ENCODE data around the gene GRID2. TPM values are rescaled to one million over a fixed set of nuclear protein-coding genes. Genes with fewer than 3 reads are reported as not detected.
"Not testable (repeated sequence)": the region's sequence is repeated elsewhere in the genome, so short reads cannot be mapped to it uniquely, and the experiment has no call there.

The GRID2 gene
- total RNA-seq, 2 donors from 2014 or later = not detected

DNA sequence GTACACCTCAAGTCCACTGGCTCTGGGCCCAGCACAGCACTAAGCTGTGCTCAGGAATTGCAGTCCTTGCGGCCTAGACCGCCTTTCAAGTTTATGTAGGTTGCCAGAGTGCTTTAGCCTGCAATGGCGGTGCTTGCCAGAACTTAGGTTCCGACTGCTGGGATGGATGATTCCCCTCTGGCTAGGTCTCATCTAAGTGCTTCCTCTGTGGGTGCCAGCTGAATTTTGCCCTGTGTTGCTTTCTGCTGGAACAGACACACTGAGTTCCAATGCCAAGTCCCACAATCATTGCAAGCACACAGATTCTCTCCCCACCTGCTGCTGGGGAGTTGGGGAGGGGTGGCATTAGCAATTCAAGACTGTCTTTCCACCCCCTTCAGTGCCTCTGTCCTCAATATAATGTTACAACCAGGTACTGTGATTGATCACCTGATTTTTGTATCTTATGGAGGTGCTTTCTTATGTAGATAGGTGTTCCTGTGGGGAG lies 129.5 kb downstream of the GRID2 start:
- DNase-seq = no peak
- intact Hi-C loops (cut with DNase I) = no loop called here
- no peak overlapping the region for H3K9ac ChIP-seq (ENCODE audit: low read depth in 2 of 2, low read length in 2 of 2)

DNA sequence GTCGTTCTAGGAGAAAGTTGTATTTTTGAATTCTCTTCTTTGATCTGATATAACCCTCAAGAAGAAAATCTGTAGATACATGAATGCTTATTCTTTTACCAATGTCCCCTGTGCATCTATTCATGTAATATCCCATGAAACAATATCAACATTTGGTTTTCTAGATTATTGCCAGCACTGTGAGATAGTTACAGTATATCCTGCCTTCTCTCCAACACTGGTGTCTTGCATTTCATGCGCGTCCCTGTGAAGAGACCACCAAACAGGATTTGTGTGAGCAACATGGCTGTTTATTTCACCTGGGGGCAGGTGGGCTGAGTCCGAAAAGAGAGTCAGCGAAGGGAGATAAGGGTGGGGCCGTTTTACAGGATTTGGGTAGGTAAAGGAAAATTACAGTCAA lies 135.0 kb downstream of the GRID2 start:
- H3K4me3 ChIP-seq; intact Hi-C loops (cut with DNase I); H3K9me3 ChIP-seq; H3K4me1 ChIP-seq; H3K9ac ChIP-seq (ENCODE audit: low read depth in 2 of 2, low read length in 2 of 2); H3K27me3 ChIP-seq; H3K36me3 ChIP-seq; DNase-seq; H3K27ac ChIP-seq: not testable (repeated sequence)

More for the DNA sequence above, 129.5 kb downstream of the GRID2 start:
- H3K4me3 ChIP-seq = no peak overlapping the region
- H3K27ac ChIP-seq = no peak overlapping the region
- no peaks in the 10 kb centered on the region for H3K27me3 ChIP-seq
- H3K4me1 ChIP-seq = no peaks in the 10 kb centered on the region
- H3K9me3 ChIP-seq = no peaks in the 10 kb centered on the region
- TF ChIP-seq, protein P1, sequence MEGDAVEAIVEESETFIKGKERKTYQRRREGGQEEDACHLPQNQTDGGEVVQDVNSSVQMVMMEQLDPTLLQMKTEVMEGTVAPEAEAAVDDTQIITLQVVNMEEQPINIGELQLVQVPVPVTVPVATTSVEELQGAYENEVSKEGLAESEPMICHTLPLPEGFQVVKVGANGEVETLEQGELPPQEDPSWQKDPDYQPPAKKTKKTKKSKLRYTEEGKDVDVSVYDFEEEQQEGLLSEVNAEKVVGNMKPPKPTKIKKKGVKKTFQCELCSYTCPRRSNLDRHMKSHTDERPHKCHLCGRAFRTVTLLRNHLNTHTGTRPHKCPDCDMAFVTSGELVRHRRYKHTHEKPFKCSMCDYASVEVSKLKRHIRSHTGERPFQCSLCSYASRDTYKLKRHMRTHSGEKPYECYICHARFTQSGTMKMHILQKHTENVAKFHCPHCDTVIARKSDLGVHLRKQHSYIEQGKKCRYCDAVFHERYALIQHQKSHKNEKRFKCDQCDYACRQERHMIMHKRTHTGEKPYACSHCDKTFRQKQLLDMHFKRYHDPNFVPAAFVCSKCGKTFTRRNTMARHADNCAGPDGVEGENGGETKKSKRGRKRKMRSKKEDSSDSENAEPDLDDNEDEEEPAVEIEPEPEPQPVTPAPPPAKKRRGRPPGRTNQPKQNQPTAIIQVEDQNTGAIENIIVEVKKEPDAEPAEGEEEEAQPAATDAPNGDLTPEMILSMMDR (IDR thresholded peaks at IDR 0.05) = no peak
- no peaks in the 10 kb centered on the region for H3K36me3 ChIP-seq

DNA sequence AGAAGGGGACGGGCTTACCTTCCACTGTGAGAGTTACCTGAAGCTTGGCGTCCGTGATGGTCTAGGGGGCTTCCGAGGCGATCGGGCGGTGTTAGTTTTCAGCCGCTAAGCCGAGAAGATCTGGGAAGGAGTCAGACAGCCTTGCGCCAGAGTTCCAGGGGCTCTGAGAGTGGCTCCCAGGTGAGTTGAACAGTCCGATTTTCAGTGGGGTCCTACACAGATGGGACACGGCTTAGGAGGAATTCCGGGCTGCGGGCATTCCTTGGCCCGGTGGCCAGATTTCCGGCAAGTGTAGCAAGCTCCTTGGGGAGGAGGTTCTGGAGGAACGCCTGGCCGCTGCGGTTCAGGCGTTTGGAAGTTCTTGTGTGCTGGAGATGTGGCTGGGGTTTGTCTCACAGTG lies 138.4 kb downstream of the GRID2 start:
- H3K9ac ChIP-seq (ENCODE audit: low read depth in 2 of 2, low read length in 2 of 2); intact Hi-C loops (cut with DNase I); H3K36me3 ChIP-seq; H3K4me3 ChIP-seq; H3K4me1 ChIP-seq; H3K27ac ChIP-seq; DNase-seq; H3K27me3 ChIP-seq; H3K9me3 ChIP-seq: not testable (repeated sequence)

DNA sequence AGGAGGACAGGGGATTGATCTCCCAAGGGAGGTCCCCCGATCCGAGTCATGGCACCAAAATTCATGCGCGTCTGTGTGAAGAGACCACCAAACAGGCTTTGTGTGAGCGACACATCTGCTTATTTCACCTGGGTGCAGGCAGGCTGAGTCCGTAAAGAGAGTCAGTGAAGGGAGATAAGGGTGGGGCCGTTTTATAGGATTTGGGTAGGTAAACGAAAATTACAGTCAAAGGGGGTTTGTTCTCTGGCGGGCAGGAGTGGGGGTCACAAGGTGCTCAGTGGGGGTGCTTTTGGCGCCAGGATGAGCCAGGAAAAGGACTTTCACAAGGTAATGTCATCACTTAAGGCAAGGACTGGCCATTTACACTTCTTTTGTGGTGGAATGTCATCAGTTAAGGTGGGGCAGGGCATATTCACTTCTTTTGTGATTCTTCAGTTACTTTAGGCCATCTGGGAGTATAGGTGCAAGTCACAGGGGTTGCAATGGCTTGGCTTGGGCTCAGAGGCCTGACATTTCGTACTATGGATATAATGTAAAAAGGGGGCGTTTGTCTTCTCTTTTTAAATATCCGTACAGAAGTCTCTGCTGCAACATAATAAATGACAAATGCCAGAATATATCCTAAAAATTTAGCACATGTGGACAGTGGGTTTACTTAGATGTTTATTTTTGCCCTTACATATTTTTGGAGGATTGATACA lies 140.5 kb downstream of the GRID2 start:
- H3K27ac ChIP-seq; DNase-seq; H3K9ac ChIP-seq (ENCODE audit: low read depth in 2 of 2, low read length in 2 of 2); H3K36me3 ChIP-seq; intact Hi-C loops (cut with DNase I); H3K4me1 ChIP-seq; H3K27me3 ChIP-seq; H3K4me3 ChIP-seq; H3K9me3 ChIP-seq: not testable (repeated sequence)

DNA sequence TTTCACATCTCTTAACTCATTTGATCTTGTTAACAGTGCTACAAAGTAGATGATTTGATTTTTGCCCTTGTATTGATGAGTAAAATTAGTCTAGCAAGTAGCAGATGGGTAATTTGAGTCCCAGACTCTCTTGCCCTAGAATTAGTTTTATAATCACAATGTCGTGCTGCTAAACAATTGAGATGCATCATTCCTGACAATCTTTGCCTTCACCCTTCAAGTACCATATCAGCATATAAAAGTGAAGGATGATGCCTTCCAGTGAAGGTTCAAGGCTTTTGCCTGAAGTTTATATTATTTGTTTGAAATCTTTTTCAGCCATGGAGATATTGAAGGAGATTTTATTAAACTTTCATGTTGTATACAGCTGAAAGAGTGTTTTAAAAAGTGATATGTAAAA lies 141.4 kb downstream of the GRID2 start:
- Histone ChIP-seq H3K4me1 (no peaks in the 10 kb centered on the region), H3K27ac (no peak overlapping the region), H3K4me3 (no peak overlapping the region), H3K9ac (ENCODE audit: low read depth in 2 of 2, low read length in 2 of 2) (no peak overlapping the region), H3K9me3 (no peaks in the 10 kb centered on the region), H3K36me3 (no peaks in the 10 kb centered on the region), H3K27me3 (no peaks in the 10 kb centered on the region)
- TF ChIP-seq, protein P1 (IDR thresholded peaks at IDR 0.05) = no peak
- intact Hi-C loops (cut with DNase I) = no loop called here
- DNase-seq = no peak

DNA sequence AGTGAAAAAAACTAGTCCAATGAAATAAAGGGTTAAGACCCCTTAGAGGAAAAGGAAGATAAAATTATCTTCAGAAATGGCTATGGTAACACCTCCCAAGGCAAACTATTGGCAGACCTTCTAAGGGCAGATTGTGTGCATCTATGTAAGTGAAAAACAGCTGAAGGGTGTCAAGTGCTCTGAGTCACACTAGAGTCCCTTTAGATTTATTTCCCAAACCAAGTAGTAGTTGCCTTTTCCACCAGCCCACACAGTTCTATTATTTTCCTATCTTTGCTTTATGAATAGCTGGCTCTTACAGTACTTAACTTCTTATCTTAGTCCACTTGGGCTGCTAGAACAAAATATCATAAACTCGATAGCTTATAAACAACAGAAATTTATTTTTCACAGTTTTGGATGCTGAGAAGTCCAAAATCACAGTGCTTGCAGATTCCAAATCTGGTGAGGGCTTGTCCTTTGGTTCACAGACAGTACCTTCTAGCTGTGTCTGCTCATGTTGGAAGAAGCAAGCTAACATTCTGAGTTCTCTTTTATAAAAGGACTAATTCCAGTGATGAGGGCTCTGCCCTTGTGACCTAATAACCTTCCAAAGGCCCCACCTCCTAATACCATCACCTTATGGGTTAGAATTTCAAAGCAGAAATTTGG lies 143.6 kb downstream of the GRID2 start:
- intact Hi-C loops (cut with DNase I) = no loop called here
- DNase-seq = no peak
- H3K27me3 ChIP-seq = no peaks in the 10 kb centered on the region
- no peaks in the 10 kb centered on the region for H3K36me3 ChIP-seq
- H3K4me1 ChIP-seq = no peaks in the 10 kb centered on the region
- TF ChIP-seq, protein P1 (IDR thresholded peaks at IDR 0.05) = no peak
- H3K9me3 ChIP-seq = no peaks in the 10 kb centered on the region
- no peak overlapping the region for H3K9ac ChIP-seq (ENCODE audit: low read depth in 2 of 2, low read length in 2 of 2)
- no peak overlapping the region for H3K27ac ChIP-seq
- no peak overlapping the region for H3K4me3 ChIP-seq

DNA sequence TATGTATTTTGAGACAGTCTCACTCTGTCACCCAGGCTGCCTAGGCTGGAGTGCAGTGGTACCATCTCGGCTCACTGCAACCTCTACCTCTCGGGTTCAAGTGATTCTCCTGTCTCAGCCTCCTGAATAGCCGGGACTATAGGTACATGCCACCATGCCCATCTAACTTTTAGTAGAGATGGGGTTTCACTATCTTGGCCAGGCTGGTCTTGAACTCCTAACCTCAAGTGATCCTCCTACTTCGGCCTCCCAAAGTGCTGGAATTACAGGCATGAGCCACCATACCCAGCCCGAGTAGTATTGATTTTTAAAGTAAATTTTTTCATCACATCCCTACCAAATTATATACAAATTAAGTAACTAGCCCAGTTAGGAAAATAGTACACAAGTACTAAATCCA lies 144.4 kb downstream of the GRID2 start:
- DNase-seq; H3K27me3 ChIP-seq; H3K4me3 ChIP-seq; intact Hi-C loops (cut with DNase I); H3K9me3 ChIP-seq; H3K4me1 ChIP-seq; H3K36me3 ChIP-seq; H3K27ac ChIP-seq; H3K9ac ChIP-seq (ENCODE audit: low read depth in 2 of 2, low read length in 2 of 2): not testable (repeated sequence)
